GM19468 (cell line): Measurements from ENCODE around the gene KAT6B.

Source experiments
- ATAC-seq: cut with Tn5 transposase; IDR thresholded peaks from one replicate; pipeline ENCODE4 v1.9.1; 2021; ENCODE audit warnings: mild to moderate bottlenecking, moderate library complexity, moderate number of reproducible peaks; ENCODE audit not compliant: unreplicated experiment; ENCODE audit errors: extremely low read depth

KAT6B gene

DNA sequence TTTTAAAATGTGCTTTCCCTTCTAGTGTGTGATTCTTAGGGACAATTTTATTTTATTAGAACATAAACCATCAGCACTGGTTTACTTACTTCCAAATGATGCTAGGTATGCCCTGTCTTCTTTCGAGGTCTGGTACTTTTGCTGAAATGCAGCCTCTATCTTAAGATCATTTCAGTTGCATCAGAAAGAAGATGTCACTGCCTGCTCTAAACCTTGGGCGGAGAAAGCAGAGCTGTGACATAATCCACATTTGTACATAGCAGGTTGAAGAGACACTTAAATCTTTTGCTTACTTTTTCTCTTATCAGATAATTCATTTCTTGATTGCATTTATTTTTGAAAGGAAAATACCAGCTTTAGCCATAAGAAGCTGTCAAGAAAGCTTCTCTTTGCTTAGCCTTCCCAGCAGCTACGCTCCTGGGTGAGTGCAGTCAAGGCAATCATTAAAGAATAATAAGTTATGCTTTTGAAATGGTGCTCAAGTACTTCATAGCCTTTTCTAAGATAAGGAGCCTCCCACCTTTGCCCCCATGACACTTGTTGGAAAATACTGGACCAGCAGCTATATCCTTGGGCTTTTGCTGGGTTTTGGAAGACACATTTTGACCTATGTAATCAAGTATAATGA is 176.7 kb downstream of the KAT6B start:
- ATAC-seq, result no peak

DNA sequence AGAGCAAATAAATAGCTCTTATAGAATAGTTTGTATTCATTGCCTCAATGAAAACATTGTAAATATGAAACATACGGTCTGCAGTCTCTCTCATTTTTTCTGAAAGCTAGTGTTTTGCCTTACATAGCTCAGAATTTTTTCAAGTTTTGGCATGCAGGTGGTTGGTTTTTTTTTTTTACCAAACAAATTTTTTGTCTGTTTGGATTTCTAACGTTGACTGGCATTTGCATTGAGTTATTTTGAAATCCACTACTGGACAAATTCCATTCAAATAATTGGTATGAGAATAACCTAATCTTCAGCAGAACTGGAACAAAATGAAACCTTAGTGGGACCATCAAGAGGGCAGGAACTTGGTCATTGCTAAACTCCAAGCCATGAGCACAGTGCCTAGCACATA is 177.5 kb downstream of the KAT6B start:
- ATAC-seq, result no peak

DNA sequence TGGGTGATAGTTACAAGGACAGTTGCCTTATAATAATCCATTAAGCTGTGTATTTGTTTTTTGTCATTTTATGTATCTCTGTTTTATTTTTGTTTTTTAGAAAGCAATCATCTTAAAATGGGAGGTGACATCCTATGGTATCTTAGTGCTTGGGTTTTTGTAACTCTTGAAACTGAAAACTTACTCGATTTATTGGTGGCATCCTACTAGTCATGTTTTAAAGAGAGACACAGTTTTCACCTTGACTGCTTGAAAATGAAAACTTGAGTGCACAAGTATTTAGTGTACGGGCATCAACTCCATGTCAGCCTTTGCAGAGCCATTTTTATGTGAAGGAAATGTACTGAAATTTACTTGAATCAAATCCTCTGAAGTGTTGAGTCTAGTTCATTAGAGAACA is 181.2 kb downstream of the KAT6B start:
- ATAC-seq, result no peak

DNA sequence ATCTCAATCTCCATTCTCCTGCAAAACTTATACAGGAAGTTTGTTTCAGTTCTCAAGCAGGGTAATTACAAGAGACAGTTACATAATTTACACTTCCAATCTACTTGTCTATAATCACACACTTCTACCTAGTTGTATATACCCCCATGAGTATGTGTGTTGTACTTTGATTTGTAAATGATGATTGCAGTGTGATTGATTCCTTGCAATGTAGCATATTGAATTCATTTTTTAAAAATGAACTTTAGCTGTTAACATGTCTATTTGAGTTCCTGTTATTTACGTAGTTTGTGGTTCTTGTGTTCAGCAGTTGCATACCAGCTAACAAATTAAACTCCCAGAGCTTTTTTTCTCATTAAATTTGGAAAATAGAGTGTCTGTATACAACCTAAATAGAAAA is 182.6 kb downstream of the KAT6B start:
- no peak for ATAC-seq

DNA sequence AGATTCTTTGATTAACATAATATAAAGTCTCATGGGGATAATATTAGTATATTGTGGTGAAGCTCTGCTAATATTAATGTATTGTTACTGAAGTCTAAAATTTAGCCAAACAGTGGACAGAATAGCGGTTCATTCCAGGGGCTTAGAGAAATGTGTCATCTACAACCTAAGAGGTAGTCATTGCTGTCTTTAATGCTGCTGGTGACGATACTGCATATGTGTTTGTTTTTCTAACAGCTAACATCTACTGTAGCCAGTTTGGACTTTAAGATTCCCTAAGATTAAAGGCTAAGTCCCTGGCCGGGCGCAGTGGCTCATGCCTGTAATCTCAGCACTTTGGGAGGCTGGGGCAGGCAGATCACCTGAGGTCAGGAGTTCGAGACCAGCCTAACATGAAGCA is 183.0 kb downstream of the KAT6B start:
- ATAC-seq, result no peak

DNA sequence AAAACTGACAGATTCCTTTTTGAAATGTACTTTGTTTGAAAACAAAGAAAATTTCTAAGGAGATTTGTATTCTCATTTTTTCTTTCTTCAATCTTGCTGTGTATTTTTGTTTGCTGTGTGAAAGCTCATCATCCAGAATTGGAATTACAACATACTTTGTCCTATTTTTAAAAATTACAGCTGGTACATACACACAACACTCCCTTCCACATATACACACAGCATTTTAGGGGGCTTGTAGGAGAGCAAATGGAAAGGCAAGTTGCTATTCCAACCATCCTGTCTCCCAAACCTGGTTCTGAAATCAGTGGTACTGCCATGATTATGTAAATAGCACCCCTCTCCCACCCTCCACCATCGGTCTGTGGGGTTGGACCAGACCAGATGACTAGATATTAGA is 184.0 kb downstream of the KAT6B start:
- ATAC-seq, result no peak

DNA sequence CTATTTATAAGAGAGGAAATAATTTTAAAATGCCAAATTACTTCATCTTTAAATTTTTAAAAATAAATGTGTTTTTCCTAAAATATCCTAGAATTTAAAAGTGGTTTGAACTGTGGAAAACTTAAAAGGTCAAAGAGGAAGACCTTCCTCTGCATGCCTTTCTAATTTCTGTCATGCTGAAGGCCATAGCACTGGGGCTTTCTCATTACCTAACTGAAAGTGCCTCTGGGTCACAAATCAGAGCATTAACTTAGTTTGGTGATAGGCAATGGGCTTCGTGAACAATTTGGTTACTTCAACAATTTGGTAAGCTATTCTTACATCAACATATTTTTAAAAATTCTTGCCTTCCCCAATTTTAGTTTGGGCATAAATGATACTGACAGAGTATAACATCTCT is 184.8 kb downstream of the KAT6B start:
- no peak for ATAC-seq

DNA sequence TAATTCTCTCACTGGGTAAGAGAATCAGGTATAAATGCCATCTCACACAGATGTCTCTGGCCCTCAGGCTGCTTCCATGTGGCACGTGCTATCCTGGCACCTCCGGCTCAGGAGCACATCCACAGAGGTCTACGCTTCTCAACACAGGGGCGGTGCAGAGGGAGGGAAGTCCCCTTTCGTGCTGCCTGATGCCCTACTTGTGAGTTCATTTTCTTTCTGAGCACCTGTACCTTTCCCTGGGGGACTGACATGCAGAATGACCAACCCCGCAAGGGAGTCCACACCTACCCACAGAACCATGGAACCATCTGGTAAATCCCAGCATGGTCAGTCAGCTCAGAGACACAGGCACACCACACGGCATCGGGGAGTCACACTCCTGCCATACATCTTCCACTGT is 186.1 kb downstream of the KAT6B start:
- ATAC-seq, result no peak

DNA sequence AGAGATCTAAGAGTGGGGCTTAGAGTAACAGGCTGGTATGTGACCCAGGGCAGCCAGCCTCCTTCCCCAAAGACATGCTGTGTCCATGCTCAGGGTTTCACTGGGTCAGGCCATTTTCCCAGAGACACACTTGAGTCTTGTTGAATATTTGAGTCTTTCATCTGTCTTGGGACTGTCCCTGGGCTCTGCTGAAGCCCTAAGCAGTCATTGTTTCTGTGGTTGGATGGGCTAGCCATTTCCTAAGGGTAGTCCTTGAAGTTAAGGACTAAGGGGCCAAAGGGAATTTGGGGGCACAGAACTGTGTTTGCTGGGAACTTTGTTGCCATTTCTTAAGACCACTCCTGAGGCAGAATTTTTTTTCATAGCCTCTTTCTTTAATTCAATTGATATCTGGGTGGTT is 186.6 kb downstream of the KAT6B start:
- ATAC-seq, result no peak

DNA sequence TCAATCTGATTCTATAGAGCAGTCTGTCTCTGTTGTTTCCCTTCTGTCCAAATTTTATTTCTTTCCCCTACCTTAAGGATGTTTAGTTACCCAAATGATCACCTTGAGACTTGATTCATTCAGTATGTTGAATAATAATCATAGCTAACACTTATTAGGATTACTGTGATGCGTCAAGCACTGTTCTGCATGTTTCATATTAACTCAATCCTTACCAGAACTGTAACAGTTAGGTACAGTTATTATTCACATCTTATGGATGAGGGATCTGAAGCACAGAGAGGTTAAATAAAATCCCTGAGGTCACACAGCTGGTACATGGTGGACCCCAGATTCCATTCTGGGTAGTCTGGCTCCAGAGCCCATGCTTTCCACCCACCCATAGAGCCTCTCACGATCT is 187.1 kb downstream of the KAT6B start:
- no peak for ATAC-seq

DNA sequence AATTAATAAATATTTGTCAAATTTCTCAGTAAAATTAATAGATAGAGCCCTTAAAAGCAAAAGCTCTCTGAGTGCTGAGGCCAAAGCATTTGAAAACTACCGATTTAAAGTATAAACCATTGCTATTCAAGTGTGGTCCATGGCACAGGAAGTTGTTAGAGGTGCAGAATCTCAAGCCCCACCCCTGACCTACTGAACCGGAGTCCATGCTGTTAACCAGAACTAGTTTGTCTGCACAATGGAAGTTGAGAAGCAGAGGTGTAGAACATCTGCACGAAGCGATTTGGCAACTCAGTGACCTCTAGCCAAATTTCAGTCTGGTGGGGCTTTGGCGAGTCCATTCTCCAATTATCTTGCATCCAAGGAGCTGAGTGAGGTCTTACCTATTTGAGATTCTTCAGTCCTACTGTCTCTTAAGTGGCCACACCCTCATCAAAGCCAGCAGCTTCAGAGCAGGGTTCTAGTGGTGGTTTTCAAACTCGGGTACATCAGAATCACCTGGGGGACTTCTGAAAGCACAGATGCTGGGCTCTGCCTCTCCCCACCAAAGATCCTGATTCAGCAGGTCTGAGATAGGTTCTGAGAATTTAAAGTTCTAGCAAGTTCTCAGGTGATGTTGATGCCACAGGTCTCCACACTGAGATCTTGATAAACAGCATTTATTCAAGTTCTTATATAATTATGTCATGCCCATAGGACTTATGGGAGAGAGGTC is 188.3 kb downstream of the KAT6B start:
- no peak for ATAC-seq

DNA sequence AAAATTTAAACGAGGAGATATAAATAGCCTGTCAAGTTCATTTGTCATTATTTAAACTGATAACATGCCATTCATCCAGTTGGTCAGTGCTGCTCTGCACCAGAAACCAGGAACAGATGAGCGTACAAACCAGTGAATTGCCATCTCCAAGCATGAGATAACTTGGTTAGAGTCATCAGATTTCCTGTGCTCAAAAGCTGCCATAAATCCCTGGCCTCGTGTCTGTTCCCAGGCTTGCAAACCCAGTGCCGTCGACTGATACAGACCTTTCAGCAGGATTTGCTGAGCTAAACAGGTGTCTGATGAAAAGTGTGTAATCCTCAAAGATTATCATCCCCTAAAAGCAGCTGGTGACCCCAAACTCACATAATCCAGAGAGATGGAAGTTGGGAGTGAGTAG is 189.0 kb downstream of the KAT6B start:
- ATAC-seq, result no peak

DNA sequence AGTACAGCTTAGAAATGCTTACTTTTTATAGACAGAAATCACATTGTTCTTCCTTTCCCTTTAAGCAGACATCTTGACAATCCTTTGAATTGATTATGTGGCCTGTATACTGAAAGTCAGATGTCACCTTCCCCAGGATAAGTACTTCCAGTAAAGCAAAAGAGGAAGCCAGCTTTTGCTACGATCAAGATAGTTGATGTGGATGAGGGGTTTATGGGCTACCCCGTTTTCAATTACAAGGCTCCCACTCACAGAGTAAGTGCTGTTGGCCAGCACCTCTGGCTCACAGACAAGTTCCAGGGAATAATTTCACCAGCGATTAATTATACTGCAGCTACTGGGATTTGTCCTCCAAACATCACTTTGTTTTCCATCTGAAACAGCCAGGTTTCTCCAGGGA is 189.9 kb downstream of the KAT6B start:
- no peak for ATAC-seq

DNA sequence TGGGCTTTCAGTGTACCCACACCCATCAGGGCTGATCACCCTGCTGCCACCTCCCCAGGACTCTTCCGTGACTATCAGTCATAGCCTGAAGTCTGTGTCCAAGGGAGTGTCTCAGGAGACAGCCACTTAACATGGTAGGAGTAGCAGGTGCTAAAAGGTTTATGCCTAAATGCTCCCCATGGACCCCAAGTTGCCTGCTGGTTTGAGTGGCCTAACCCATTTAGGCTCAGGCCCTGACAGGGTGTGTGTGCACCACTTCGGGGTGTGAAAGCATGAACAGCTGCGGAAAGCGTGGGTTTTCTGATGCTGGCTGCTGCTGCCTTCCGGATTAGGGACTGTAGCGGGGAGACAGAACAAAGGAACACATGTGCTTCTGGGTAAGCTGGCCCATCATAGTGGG is 191.9 kb downstream of the KAT6B start:
- ATAC-seq, result no peak

DNA sequence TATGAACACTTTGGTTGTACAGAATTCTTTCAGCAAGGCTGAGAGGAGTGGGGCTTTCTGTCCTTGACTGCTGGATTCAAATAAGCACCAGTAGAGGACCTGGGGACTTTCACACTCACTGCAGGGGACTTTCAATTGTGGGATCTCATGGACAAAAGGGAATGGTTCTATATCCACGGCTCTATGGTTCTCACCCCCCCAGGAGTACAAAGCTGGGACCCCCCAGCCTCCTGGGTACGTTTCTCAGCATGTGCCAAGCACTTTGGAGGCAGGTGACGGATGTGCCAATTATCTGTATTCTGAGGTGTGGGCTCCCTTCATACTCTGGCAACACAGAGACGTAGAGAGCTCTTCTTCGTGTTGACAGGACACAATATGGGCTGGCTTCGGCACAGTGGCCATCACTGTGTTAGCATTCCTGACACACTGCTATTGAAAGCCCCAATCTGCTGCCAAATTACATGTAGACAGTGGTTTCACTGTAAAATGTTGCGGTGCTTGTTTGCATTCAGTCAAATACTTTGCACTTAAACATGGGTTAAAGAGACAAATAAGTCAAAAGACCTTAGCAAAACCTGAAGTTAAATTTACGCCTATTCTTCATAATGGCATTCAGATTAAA is 192.4 kb downstream of the KAT6B start:
- ATAC-seq, result no peak

DNA sequence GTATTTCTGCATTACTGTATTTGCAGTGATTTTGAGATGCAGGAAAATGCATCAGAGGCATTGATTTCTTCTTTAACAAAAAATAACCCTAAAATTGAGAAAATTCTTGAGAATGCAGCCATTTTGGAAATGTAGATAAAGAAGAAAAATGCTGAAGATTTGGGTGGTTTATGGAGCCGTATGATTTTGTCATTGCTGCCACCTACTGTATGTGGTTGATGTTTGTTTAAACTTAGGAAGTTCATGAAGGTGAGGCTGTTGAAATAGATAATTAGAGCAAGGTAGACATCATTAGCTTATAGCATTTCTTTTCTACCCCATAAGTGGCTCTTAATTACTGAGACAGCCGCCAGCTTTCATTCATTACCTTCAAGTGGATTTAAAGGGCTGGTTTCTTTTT is 193.0 kb downstream of the KAT6B start:
- ATAC-seq, result no peak

DNA sequence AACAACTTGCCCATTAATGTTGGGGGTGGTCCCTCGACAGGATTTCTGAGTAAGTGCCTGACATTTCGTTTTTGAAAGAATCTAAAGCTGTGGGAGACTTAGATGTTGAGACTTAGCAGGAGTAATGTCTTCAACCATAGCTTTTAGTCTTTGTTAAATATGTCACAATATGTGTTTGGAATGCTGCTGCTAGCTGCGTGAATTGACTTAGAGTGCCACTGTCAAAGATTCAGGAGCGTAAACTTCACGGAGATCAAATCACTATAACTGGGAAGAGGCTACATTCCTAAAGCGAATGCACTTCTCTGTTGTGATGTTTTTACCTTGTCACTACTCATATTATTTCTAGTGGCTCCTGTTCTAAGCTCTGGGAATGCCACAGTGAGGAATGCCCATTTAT is 193.8 kb downstream of the KAT6B start:
- no peak for ATAC-seq

DNA sequence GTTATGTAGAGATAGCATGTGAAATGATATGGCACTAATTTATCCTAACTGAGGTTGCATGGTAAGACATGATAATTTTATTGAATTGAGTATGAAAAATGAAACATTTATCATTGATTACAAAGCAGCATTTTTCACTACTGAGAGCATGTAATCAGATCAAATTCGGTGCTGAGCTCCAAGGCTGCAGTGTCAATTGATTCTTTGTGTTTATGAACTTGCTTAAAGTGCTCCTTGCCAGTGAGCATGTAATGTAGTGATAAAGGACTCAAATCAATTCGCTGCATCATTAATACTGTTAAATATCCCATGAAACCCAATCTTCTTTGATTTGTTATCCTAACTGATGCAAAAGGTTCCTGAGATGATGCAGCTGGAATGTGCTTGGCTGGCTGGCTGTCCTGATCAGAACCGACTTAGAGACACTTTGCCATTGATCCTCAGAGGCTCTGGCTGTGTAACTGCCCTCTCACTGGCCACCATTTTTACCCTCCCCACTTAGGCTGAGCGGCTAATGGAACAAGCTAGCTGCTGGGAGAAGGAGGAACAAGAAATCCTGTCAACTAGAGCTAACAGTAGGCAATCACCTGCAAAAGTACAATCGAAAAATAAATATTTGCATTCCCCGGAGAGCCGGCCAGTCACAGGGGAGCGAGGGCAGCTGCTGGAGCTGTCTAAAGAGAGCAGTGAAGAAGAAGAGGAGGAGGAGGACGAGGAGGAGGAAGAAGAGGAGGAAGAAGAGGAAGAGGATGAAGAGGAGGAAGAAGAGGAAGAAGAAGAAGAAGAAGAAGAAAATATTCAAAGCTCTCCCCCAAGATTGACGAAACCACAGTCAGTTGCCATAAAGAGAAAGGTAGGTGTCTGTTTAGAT is 195.2 kb downstream of the KAT6B start:
- no peak for ATAC-seq

DNA sequence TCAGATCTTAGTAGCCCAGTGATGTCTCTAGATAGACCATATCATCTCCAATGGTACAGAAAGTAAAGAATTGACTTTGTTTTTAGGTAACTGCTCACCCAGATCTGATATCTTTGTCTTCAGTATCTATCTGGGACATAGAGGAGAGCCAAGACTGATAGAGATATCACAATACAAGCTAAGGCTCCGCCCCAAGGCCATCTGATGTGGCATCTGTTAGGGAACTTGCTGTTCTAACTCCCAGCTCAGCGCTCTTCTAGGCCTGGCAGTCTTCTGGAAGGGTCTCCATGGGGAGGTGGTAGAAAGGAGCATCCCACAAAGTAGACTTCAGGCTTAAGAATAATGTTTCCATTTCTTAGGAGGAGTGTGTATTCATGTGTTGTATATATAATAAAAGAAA is 196.7 kb downstream of the KAT6B start:
- no peak for ATAC-seq

DNA sequence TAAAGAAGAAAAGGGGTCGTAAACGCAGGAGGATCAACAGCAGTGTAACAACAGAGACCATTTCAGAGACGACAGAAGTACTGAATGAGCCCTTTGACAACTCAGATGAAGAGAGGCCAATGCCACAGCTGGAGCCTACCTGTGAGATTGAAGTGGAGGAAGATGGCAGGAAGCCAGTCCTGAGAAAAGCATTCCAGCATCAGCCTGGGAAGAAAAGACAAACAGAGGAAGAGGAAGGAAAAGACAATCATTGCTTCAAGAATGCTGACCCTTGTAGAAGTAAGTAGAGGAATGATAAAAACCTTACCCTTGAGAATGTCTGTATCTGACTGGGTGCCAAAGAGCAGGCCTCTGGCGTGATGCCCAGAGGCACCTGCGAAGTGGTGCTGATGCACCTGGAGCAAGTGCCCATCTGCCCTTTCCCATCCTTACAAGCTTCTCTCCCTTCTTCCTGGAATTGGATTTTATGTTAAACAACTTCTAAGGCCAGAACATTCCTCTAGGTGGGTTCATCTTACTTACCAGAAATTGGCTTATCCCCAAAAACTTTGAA is 198.6 kb downstream of the KAT6B start:
- ATAC-seq, result no peak

DNA sequence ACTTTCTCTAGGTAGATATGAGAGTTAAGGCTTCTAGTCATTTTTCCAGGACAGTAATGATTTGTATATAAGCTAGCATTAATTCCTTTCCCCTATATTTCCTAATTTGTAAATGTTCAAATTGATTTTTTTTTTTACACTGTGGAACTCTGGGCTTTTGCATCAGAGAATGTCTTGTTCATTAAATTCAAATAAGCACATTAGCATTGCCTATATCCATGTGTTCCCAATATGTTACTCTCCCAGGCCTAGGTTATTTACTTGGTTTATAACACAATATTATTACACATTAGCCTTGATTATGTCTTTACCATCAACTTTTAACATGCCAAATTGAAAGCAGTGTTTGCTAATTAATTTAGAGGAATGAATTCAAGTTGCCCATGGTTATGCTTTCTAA is 201.6 kb downstream of the KAT6B start:
- ATAC-seq, result no peak
